ENCODE measurements around the gene WAC. TPM values are rescaled to one million over a fixed set of nuclear protein-coding genes. Genes with fewer than 3 reads are reported as not detected.
"Not testable (repeated sequence)": the region's sequence is repeated elsewhere in the genome, so short reads cannot be mapped to it uniquely, and the experiment has no call there.

Gene WAC
- total RNA-seq, 2 experiments from 2014 or later = 111 to 121 TPM

DNA sequence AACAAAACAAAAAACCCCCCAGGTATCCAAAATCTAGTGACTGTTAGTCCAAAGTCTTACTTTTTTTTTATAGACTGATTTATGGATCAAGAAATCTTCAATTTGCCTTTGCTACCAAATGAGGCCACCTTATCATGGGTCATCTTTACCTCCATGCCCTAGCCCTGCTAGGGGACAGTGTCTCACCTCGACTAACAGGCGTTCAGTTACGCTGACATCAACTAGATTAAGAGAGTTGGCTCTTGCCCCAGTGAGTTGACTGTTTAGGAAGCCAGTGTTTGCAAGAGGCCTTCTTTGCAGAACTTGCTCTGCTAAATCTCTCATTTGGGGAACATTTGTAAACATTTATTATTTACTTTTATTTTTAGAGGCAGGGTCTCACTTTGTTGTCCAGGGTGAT is 36.9 kb upstream of the WAC start:
- Histone ChIP-seq H3K4me2 (ENCODE audit: low read length) (no peak overlapping the region), H3K9me2 (ENCODE audit: insufficient read depth, low read length) (no peaks in the 10 kb centered on the region), H4K20me1 (ENCODE audit: insufficient read depth, low read length) (no peaks in the 10 kb centered on the region), H3K79me2 (ENCODE audit: insufficient read depth, low read depth, low read length) (no peaks in the 10 kb centered on the region), H2AFZ (ENCODE audit: low read length) (no peak overlapping the region), H3K4me3 (ENCODE audit: low read depth, low read length, poor library complexity, severe bottlenecking) (no peak overlapping the region), H3K27ac (ENCODE audit: low read depth, low read length, poor library complexity, severe bottlenecking) (no peak overlapping the region), H3K36me3 (ENCODE audit: insufficient read depth, low read length) (no peaks in the 10 kb centered on the region), H3K9me3 (ENCODE audit: low read length) (no peaks in the 10 kb centered on the region), H3K4me1 (ENCODE audit: insufficient read depth, low read length, poor library complexity, severe bottlenecking) (no peaks in the 10 kb centered on the region)
- no TSS peak for BruUV-seq (replicated peaks)
- intact Hi-C loops (cut with micrococcal nuclease; ENCODE audit: unreplicated experiment) = no loop called here
- no peak for DNase-seq (ENCODE audit: low spot score)
- ChIA-PET POLR2A (interaction anchor here (0.6 kb wide), 1 partner anchor 15 kb away, joined by 3 read pairs; no protein-coding TSS in a partner anchor), CTCF (ENCODE audit: unreplicated experiment) (no interaction called here)
- TF ChIP-seq EZH2phosphoT487 (IDR thresholded peaks at IDR 0.05; ENCODE audit: borderline replicate concordance, low read depth, low read length) = no peak
- TF ChIP-seq, protein P1, sequence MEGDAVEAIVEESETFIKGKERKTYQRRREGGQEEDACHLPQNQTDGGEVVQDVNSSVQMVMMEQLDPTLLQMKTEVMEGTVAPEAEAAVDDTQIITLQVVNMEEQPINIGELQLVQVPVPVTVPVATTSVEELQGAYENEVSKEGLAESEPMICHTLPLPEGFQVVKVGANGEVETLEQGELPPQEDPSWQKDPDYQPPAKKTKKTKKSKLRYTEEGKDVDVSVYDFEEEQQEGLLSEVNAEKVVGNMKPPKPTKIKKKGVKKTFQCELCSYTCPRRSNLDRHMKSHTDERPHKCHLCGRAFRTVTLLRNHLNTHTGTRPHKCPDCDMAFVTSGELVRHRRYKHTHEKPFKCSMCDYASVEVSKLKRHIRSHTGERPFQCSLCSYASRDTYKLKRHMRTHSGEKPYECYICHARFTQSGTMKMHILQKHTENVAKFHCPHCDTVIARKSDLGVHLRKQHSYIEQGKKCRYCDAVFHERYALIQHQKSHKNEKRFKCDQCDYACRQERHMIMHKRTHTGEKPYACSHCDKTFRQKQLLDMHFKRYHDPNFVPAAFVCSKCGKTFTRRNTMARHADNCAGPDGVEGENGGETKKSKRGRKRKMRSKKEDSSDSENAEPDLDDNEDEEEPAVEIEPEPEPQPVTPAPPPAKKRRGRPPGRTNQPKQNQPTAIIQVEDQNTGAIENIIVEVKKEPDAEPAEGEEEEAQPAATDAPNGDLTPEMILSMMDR (conservative IDR thresholded peaks at IDR 0.05; ENCODE audit: low read length) = no peak

DNA sequence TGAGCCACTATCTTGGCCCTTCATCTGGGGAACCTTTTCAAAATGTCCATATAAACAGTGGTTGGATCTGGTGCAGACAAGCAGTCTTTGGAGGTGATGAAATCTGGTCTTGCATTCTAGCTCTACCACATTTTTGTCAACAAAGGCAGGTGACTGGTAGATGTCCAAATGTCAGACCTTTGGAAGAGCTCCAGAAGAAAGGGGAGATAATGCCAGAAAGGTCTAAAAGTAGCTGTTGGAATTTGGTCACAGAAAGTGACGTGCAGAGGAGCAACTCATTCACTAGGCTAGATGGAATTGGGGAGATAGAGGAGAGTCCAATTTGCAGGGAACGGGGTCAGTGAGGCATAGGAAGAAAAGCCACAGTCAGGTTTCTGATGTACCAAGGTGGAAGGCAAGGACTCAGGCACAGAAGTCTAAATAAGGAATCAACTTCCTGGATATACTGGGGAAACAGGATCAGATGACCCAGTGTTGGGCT is 36.4 kb upstream of the WAC start:
- POLR2A ChIA-PET = interaction anchor here (0.7 kb wide), 1 partner anchor 149 kb away, joined by 3 read pairs; no protein-coding TSS in a partner anchor
- Histone ChIP-seq H3K27ac (ENCODE audit: low read depth, low read length, poor library complexity, severe bottlenecking) (no peak overlapping the region), H3K36me3 (ENCODE audit: insufficient read depth, low read length) (no peaks in the 10 kb centered on the region), H3K9me2 (ENCODE audit: insufficient read depth, low read length) (no peaks in the 10 kb centered on the region), H4K20me1 (ENCODE audit: insufficient read depth, low read length) (no peaks in the 10 kb centered on the region), H3K79me2 (ENCODE audit: insufficient read depth, low read depth, low read length) (no peaks in the 10 kb centered on the region), H3K4me3 (ENCODE audit: low read depth, low read length, poor library complexity, severe bottlenecking) (no peak overlapping the region), H3K4me2 (ENCODE audit: low read length) (no peak overlapping the region), H3K9me3 (ENCODE audit: low read length) (no peaks in the 10 kb centered on the region), H2AFZ (ENCODE audit: low read length) (no peak overlapping the region), H3K4me1 (ENCODE audit: insufficient read depth, low read length, poor library complexity, severe bottlenecking) (no peaks in the 10 kb centered on the region)
- intact Hi-C loops (cut with micrococcal nuclease; ENCODE audit: unreplicated experiment) = no loop called here
- BruUV-seq (replicated peaks) = no TSS peak
- TF ChIP-seq, protein P1 (conservative IDR thresholded peaks at IDR 0.05; ENCODE audit: low read length) = no peak
- TF ChIP-seq EZH2phosphoT487 (IDR thresholded peaks at IDR 0.05; ENCODE audit: borderline replicate concordance, low read depth, low read length) = no peak
- no peak for DNase-seq (ENCODE audit: low spot score)
- CTCF ChIA-PET (ENCODE audit: unreplicated experiment) = no interaction called here

DNA sequence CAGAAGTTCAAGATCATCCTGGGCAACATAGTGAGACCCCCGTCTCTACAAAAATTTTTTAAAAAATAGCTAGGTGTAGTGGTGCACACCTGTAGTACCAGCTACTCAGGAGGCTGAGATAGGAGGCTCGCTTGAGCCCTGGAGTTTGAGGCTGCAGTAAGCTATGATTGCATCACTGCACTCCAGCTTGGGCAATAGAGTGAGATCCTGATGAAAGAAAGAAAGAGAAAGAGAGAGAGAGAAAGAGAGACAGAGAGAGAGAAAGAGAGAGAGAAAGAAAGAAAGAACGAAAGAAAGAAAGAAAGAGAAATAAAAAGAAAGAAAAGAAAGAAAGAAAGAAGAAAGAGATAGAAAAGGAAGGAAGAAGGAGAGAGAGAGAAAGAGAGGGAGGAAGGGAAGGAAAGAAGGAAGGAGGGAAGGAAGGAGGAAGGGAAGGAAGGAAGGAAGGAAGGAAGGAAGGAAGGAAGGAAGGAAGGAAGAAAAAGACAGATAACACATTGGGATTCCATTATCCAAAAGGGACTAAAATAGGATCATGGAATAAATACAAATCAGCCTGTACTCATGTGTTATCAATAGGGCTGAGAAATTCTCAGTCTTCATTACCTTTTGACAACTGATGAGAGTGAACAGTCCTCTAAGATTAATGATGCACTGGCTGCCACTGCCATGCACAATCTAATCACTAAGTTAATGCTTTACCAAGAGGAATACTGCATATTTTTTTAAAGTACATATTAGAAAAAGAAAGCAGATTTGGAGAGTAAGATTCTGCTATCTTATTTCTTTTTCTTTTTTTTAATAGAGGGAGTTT is 35.4 kb upstream of the WAC start:
- H3K27ac ChIP-seq (ENCODE audit: low read depth, low read length, poor library complexity, severe bottlenecking) = no peak overlapping the region
- H3K4me1 ChIP-seq (ENCODE audit: insufficient read depth, low read length, poor library complexity, severe bottlenecking) = no peaks in the 10 kb centered on the region
- H3K4me2 ChIP-seq (ENCODE audit: low read length) = no peak overlapping the region
- BruUV-seq (replicated peaks) = no TSS peak
- intact Hi-C loops (cut with micrococcal nuclease; ENCODE audit: unreplicated experiment) = no loop called here
- no peaks in the 10 kb centered on the region for H3K9me2 ChIP-seq (ENCODE audit: insufficient read depth, low read length)
- TF ChIP-seq, protein P1 (conservative IDR thresholded peaks at IDR 0.05; ENCODE audit: low read length) = no peak
- TF ChIP-seq EZH2phosphoT487 (IDR thresholded peaks at IDR 0.05; ENCODE audit: borderline replicate concordance, low read depth, low read length) = no peak
- no peaks in the 10 kb centered on the region for H3K36me3 ChIP-seq (ENCODE audit: insufficient read depth, low read length)
- H3K9me3 ChIP-seq (ENCODE audit: low read length) = no peaks in the 10 kb centered on the region
- no peak for DNase-seq (ENCODE audit: low spot score)
- H3K4me3 ChIP-seq (ENCODE audit: low read depth, low read length, poor library complexity, severe bottlenecking) = no peak overlapping the region
- H4K20me1 ChIP-seq (ENCODE audit: insufficient read depth, low read length) = no peaks in the 10 kb centered on the region
- ChIA-PET POLR2A (interaction anchor here (0.7 kb wide), 1 partner anchor 443 kb away, joined by 4 read pairs; no protein-coding TSS in a partner anchor), CTCF (ENCODE audit: unreplicated experiment) (no interaction called here)
- H3K79me2 ChIP-seq (ENCODE audit: insufficient read depth, low read depth, low read length) = no peaks in the 10 kb centered on the region
- no peak overlapping the region for H2AFZ ChIP-seq (ENCODE audit: low read length)

DNA sequence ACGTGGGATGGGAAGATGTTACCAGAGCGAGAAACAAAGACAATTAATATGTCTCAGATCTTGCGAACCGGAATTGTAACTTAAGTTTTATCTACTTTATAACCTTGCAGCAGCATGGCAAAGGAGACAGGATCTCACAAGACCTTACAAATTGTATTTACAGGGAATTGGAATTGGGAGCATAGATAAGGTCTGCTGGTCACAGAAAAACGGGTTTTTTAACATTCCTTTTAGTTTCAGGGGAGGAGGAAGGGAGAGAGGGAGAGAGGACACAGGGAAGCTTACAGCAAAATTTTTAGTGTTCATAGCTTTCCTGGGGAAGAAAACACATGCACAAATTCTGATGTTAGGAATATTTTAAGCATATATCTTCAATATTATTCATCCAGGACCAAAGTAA is 32.7 kb upstream of the WAC start:
- CTCF ChIA-PET (ENCODE audit: unreplicated experiment); H3K4me2 ChIP-seq (ENCODE audit: low read length): not testable (repeated sequence)

More for the DNA sequence above, 32.7 kb upstream of the WAC start:
- H3K79me2 ChIP-seq (ENCODE audit: insufficient read depth, low read depth, low read length); H2AFZ ChIP-seq (ENCODE audit: low read length); H3K9me2 ChIP-seq (ENCODE audit: insufficient read depth, low read length); H3K4me1 ChIP-seq (ENCODE audit: insufficient read depth, low read length, poor library complexity, severe bottlenecking); H3K27ac ChIP-seq (ENCODE audit: low read depth, low read length, poor library complexity, severe bottlenecking); intact Hi-C loops (cut with micrococcal nuclease; ENCODE audit: unreplicated experiment); H4K20me1 ChIP-seq (ENCODE audit: insufficient read depth, low read length); H3K9me3 ChIP-seq (ENCODE audit: low read length); DNase-seq (ENCODE audit: low spot score); BruUV-seq (replicated peaks); H3K36me3 ChIP-seq (ENCODE audit: insufficient read depth, low read length); H3K4me3 ChIP-seq (ENCODE audit: low read depth, low read length, poor library complexity, severe bottlenecking): not testable (repeated sequence)
- POLR2A ChIA-PET = interaction anchor here (0.8 kb wide), 1 partner anchor 16 kb away, joined by 3 read pairs; no protein-coding TSS in a partner anchor
